ENCODE data around the gene TDRD12. TPM values are rescaled to one million over a fixed set of nuclear protein-coding genes. Genes with fewer than 3 reads are reported as not detected.

Gene TDRD12, protein sequence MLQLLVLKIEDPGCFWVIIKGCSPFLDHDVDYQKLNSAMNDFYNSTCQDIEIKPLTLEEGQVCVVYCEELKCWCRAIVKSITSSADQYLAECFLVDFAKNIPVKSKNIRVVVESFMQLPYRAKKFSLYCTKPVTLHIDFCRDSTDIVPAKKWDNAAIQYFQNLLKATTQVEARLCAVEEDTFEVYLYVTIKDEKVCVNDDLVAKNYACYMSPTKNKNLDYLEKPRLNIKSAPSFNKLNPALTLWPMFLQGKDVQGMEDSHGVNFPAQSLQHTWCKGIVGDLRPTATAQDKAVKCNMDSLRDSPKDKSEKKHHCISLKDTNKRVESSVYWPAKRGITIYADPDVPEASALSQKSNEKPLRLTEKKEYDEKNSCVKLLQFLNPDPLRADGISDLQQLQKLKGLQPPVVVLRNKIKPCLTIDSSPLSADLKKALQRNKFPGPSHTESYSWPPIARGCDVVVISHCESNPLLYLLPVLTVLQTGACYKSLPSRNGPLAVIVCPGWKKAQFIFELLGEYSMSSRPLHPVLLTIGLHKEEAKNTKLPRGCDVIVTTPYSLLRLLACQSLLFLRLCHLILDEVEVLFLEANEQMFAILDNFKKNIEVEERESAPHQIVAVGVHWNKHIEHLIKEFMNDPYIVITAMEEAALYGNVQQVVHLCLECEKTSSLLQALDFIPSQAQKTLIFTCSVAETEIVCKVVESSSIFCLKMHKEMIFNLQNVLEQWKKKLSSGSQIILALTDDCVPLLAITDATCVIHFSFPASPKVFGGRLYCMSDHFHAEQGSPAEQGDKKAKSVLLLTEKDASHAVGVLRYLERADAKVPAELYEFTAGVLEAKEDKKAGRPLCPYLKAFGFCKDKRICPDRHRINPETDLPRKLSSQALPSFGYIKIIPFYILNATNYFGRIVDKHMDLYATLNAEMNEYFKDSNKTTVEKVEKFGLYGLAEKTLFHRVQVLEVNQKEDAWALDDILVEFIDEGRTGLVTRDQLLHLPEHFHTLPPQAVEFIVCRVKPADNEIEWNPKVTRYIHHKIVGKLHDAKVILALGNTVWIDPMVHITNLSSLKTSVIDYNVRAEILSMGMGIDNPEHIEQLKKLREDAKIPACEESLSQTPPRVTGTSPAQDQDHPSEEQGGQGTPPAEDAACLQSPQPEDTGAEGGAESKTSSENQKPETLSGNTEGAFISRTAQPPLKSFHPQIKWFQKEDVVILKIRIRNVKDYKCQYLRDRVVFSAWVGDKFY (N-terminal part only)
- total RNA-seq = not detected in 2 replicates

DNA sequence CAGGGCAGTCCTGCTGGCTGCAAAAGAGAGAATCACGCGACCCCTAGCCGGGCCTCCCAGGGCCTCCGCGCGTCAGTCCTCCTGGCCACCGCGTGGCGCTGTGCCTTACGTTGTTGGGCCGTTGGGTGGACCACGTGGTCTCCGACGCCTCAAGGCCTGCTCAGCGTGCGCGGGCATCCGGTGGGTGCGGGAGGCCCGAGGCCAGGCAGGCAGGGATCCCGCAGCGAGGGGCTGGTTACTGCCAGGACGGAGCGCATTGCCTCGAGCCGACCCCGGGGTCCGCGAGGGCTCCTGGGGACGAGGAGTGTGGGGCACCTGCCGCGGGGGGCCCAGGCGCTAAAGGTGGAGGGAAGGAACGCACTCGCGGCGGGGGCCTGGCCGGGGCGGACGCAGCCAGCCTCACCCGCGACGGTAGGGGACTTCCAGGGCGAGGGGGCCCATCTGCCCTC is at the start of gene TDRD12:
TDRD12 (plus strand) TSS at position 157 of the 449 bp plus-strand sequence. CDS start 306 bp downstream, outside the sequence.

DNA sequence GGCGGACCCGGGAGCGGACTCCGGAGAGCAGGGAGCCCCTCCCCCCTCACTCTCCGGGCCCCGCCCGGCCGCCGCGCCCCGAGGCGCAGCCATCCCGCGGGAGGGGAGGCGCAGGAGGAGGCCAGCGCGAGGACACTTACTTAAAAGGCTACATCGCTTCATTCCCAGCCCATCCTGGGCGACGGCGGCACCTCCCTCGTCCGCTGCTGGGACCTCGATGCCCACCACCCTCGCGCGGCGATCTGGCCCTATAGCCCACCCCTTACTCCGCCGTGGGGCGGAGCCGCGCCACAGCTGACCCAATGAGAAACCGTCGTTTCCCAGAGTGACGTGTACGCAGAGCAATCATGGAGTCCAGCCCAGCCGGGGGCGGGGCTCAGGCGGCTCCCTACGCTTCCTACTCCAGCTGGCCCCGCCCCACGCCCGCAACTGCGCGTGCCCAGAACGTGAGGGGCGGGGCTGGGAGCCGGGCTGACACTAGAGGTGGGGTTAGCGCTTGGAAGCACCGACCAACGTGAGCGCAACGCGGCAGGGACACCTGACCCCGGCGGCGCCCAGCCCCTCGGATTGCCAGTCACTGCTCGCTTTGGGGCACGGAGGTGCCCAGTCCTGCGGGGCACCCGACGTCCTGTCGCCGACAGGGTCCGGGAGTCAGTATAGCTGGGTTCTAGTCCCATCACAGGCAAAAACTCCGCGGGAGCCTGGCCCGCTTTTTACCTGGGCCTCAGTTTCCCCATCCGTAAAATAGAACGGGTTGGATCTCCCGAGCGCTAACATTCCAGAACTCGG is 44.4 kb upstream of the TDRD12 start, which contains the start of gene ANKRD27:
ANKRD27 (minus strand) TSS at position 250 of the 789 bp plus-strand sequence. CDS start 16,165 bp downstream, outside the sequence.

DNA sequence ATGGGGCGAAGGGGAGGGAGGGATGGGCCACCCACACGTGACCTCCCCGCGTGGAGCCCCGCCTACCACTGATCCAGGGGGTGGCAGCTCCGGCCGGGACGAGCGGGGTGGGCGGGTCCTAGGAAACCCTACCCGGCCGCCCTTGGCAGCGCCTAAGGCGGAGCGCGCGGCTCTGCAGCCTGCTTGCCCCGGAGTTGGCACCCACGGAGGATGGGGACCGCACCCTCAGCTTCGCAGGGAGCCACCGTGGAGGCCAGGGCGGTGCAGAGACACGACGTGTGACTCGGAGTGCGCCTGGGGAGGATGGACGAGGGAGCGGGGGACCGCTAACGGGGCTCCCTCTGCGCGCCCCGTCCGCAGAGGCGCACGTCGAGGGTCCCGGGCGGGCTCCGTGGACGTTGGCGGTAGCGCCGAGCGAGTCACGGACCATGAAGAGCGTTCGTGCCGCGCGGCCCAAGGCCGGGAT is 43.8 kb upstream of the TDRD12 start, which contains the start of gene RGS9BP:
RGS9BP (plus strand) TSS at position 129 of the 466 bp plus-strand sequence. CDS start 416 bp downstream, outside the sequence.

DNA sequence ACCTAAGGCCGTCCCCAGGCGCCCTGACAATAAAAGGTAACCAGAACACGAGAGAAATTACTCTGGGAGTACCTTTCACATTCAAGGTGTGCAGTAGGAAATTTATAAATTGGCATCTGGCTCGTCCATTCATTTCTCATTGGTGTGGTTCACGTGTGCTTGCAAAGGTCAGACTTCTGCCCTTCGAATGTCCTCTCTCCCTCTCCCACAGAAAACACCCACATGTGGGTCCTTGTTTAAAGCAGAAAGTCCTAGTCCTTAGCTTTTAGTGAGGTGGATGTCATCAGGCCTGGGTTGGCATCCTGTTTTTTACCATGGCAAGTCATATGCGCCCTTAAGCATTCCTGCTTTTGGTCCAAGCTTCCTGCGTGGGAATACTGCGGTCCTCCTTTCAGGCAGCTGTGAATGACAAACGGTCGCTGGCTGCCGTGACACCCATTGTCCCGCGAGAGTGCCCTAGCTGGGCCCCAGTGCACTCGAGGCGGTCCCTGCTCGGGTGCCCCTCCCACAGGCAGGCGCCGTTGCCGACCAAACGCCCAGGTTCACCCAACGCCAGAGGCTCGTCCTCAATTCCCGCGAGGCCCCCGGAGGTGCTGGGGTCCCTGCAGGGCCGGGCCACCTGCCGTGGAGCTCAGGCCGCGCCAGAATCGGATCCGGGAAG is 28.1 kb upstream of the TDRD12 start, which contains the start of gene NUDT19:
NUDT19 (plus strand) TSS at position 531 of the 661 bp plus-strand sequence. CDS start 140 bp downstream, outside the sequence.

DNA sequence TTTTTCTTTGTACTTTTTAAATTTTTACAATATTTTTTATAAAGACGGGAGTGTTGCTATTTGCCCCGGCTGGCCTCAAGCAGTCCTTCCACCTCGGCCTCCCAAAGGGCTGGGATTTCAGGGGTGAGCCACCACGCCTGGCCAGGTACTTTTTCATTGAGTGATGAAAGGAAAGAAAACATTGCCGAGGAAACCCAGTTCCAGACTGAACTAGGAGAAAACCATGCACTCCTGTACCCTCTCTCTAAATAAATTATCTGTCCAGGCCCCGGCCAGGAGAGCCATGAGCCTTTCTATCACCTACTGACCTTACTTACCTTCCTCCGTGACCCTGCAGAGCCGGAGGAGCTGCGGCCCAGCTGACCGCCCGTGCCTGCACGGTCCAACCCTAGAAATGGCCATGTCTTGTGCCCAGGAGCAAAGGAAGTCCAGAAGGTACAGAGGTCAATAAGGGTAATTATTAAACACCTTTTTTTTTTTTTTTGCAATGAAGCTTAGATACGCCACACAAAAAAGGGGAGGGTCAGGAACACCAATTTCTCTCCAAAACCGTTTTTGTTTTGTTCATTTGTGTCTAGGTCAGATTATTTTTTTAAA is 149.9 kb downstream of the TDRD12 start, which contains the start of gene SLC7A9:
SLC7A9 (minus strand) TSS at position 399 of the 597 bp plus-strand sequence. CDS start 1,233 bp downstream, outside the sequence.

Other genes starting within 250 kb of the TDRD12 start
- gene PDCD5, start 138.6 kb upstream of the TDRD12 start, total RNA-seq = 204 and 207 TPM in 2 replicates
- gene ANKRD27, start 44.6 kb upstream of the TDRD12 start, total RNA-seq = 13.9 and 15.5 TPM in 2 replicates
- 0.23 and 1.9 TPM in 2 replicates for gene RGS9BP, start 43.9 kb upstream of the TDRD12 start, total RNA-seq
- gene NUDT19, start 27.9 kb upstream of the TDRD12 start, total RNA-seq = 10.0 and 10.4 TPM in 2 replicates
- gene SLC7A9, start 150.0 kb downstream of the TDRD12 start, total RNA-seq = not detected in 2 replicates

Measured in pericardium fibroblast (primary cell).